ENCODE data around the gene MMGT1.
"Not testable (repeated sequence)": the region's sequence is repeated elsewhere in the genome, so short reads cannot be mapped to it uniquely, and the experiment has no call there.

MMGT1 gene

DNA sequence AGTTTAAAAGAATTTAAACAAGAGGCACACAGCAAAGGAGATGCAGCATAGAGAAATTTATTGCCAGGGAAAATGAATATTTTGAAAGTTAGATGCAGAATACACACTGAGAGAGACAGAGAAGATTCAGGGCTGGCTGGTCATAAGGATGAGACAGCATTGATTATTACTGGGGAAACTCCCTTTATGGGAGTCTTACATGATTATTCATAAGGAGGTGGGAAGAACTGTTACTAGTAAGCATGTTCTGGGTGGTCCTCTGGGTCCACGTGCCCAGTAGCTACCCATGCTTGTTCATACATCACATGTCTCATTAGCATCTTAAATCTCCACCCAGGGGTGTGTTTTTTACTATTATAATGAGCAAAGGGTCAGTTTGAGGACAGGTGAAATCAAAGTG is 53.3 kb downstream of the MMGT1 start:
- not testable (repeated sequence) for DNase-seq

GRCh38 chrX:135914404-135914803 is 59.4 kb downstream of the MMGT1 start:
- no peak for DNase-seq
